Stimulated activated CD8-positive, alpha-beta memory T cell treated with anti-CD3 and anti-CD28 coated beads, Interleukin-15, amount 100 ng/mL, for 4 hours (primary cell): Measurements from ENCODE around the gene MAST2.
"Not testable (repeated sequence)": the region's sequence is repeated elsewhere in the genome, so short reads cannot be mapped to it uniquely, and the experiment has no call there.

ENCODE experiments used
- DNase-seq, 2 donors: peaks; one replicate each; pipeline ENCODE4 v3.0.0-alpha.2; 2020; ENCODE audit warnings: low read depth in 2 of 2

MAST2 gene

GRCh38 chr1:45803299-45803780 is at the start of gene MAST2:
TSS of gene MAST2 (plus strand) at chr1:45803612. CDS start at chr1:45803896, 284 bp downstream.
- DNase-seq, result peak; percentile 52 to 71

GRCh38 chr1:45755697-45756096 is 47.7 kb upstream of the MAST2 start:
- DNase-seq, result no peak

- no peak for DNase-seq
Measured at GRCh38 chr1:45762291-45762690, 41.1 kb upstream of the MAST2 start.

- no peak for DNase-seq
Measured at GRCh38 chr1:45765999-45766792, 37.2 kb upstream of the MAST2 start.

- no peak for DNase-seq
Measured at GRCh38 chr1:45767035-45767434, 36.4 kb upstream of the MAST2 start.

GRCh38 chr1:45769261-45769932 is 34.0 kb upstream of the MAST2 start:
- DNase-seq, result no peak

GRCh38 chr1:45772971-45773370 is 30.4 kb upstream of the MAST2 start:
- DNase-seq, result no peak

- DNase-seq, result no peak
Measured at GRCh38 chr1:45775794-45776193, 27.6 kb upstream of the MAST2 start.

- DNase-seq, result no peak
Measured at GRCh38 chr1:45785583-45785982, 17.8 kb upstream of the MAST2 start.

GRCh38 chr1:45787905-45788304 is 15.5 kb upstream of the MAST2 start:
- no peak for DNase-seq

- DNase-seq, result no peak
Measured at GRCh38 chr1:45789601-45790000, 13.8 kb upstream of the MAST2 start.

- no peak for DNase-seq
Measured at GRCh38 chr1:45792744-45793143, 10.7 kb upstream of the MAST2 start.

- DNase-seq, result no peak
Measured at GRCh38 chr1:45793942-45794604, 9.3 kb upstream of the MAST2 start.

- DNase-seq, result no peak
Measured at GRCh38 chr1:45796381-45796780, 7.0 kb upstream of the MAST2 start.

GRCh38 chr1:45796946-45797345 is 6.5 kb upstream of the MAST2 start:
- DNase-seq, result no peak

- DNase-seq, result no peak
Measured at GRCh38 chr1:45800899-45801298, 2.5 kb upstream of the MAST2 start.

- no peak for DNase-seq
Measured at GRCh38 chr1:45802343-45803298, 791 bp upstream of the MAST2 start.

- DNase-seq, result not testable (repeated sequence)
Measured at GRCh38 chr1:45803781-45804668, 613 bp downstream of the MAST2 start.

GRCh38 chr1:45804669-45804969 is 1.2 kb downstream of the MAST2 start:
- no peak for DNase-seq

- DNase-seq, result no peak
Measured at GRCh38 chr1:45806129-45806528, 2.7 kb downstream of the MAST2 start.

GRCh38 chr1:45809761-45810160 is 6.3 kb downstream of the MAST2 start:
- no peak for DNase-seq
